ENCODE measurements around the gene THBS3. TPM values are rescaled to one million over a fixed set of nuclear protein-coding genes. Genes with fewer than 3 reads are reported as not detected.

Gene THBS3
- total and polyA plus RNA-seq, 9 of the 15 experiments (the other 6 are each of a cell fraction or from before 2014, with no cell fraction given), result 0.59 to 8.3 (median 3.2) TPM

DNA sequence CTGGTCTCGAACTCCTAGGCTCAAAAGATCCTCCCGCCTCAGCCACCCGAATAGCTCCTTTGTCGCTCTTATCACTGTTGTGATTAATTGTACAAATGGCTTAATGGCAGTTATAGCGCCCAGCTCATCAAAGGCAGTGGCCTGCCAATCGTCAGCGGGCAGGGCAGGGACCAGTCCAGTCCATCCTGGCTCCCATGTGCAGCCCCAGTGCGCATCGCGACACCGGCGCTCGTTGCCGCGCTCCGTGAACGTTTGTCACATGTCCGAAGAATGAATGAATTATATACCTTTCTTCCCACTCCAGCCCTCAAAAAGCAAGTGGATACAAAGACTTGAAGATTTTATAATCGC is 19.2 kb upstream of the THBS3 start (continued):
- TF ChIP-seq, protein P1, sequence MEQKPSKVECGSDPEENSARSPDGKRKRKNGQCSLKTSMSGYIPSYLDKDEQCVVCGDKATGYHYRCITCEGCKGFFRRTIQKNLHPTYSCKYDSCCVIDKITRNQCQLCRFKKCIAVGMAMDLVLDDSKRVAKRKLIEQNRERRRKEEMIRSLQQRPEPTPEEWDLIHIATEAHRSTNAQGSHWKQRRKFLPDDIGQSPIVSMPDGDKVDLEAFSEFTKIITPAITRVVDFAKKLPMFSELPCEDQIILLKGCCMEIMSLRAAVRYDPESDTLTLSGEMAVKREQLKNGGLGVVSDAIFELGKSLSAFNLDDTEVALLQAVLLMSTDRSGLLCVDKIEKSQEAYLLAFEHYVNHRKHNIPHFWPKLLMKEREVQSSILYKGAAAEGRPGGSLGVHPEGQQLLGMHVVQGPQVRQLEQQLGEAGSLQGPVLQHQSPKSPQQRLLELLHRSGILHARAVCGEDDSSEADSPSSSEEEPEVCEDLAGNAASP (IDR thresholded peaks at IDR 0.05), result no peak
- TF ChIP-seq, protein P2, sequence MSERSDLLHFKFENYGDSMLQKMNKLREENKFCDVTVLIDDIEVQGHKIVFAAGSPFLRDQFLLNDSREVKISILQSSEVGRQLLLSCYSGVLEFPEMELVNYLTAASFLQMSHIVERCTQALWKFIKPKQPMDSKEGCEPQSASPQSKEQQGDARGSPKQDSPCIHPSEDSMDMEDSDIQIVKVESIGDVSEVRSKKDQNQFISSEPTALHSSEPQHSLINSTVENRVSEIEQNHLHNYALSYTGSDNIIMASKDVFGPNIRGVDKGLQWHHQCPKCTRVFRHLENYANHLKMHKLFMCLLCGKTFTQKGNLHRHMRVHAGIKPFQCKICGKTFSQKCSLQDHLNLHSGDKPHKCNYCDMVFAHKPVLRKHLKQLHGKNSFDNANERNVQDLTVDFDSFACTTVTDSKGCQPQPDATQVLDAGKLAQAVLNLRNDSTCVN (CRISPR knock-in tag; IDR thresholded peaks at IDR 0.05), result no peak
- TF ChIP-seq CAMTA2 (CRISPR knock-in tag; conservative IDR thresholded peaks at IDR 0.05) (no peak), HDGF (IDR thresholded peaks at IDR 0.05) (no peak), DACH1 (IDR thresholded peaks at IDR 0.05; ENCODE audit: partially characterized antibody) (no peak)

DNA sequence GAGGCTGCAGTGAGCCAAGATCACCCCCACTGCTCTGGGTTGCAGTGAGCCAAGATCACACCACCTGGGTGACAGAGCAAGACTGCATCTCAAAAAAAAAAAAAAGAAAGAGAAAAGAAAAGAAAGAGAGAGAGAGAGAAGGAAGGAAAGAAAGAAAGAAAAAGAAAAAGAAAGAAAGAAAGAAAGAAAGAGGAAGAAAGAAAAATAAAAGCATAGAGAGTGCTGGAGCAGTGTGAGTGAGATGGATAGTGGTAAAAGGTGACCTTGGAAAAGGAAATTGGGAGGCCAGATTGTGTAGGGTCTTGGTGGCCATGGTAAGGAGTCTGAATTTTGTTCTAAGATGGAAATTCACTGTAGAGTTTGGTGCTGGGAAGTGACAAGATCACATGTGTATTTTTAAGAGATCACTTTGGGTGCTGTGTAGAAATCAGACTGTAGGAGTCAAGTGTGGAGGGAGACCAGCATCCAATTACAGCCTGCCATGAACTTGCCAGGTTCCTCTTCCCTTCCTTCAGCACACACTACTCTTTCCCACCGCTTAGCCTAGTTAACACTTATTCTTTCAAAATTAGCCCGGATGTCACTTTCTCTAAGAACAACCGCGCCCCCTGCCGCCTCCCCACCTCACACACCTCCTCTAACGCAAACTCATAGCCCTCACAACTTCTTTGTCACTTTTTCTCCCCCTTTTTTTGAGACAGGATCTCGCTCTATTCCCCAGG is 18.7 kb upstream of the THBS3 start:
- intact Hi-C loops (cut with micrococcal nuclease) (loop anchor here (1.0 kb wide), 2 partner anchors 19 to 50 kb away; partner anchors contain the start of gene THBS3), in situ Hi-C loops (cut with MboI) (no loop called here)
- Histone ChIP-seq H3K27me3 (ENCODE audit: control insufficient read depth in 2 of 2, insufficient read depth in 2 of 2, low read length in 2 of 2) (no peaks in the 10 kb centered on the region), H3K9me3 (replicated peaks; ENCODE audit: control insufficient read depth, insufficient read depth, low read depth, low read length) (no peaks in the 10 kb centered on the region), H3K79me2 (ENCODE audit: control insufficient read depth, insufficient read depth, low read length) (peaks cover 27% of the 10 kb centered on the region), H2AFZ (ENCODE audit: low read depth, low read length) (peak overlapping the region; percentile 51), H3K36me3 (ENCODE audit: control insufficient read depth, insufficient read depth, low read length) (no peaks in the 10 kb centered on the region; the same call in 2 of the 3 replicates), H3K4me2 (ENCODE audit: insufficient read depth, low read length) (peak overlapping the region; percentile 81), H4K20me1 (replicated peaks; ENCODE audit: control insufficient read depth, insufficient read depth, low read length) (no peaks in the 10 kb centered on the region), H3K27ac (ENCODE audit: extremely low read depth, low read depth, low read length) (peak overlapping the region; percentile 86), H3K4me3 (peak overlapping the region; percentile 51), H3K9me1 (ENCODE audit: control insufficient read depth, insufficient read depth, low read length) (no peaks in the 10 kb centered on the region), H3K4me1 (replicated peaks in 1 of 2; ENCODE audit: control insufficient read depth in 2 of 2, insufficient read depth in 2 of 2, low read length in 2 of 2) (peaks cover 30 to 48% of the 10 kb centered on the region in 2 experiments), H3K9ac (ENCODE audit: insufficient read depth in 1 of 2, low read depth in 2 of 2, low read length in 2 of 2) (peak overlapping the region; percentile 83 to 96)
- 0% methylated on average over 7 of the region's 7 CpGs for WGBS (ENCODE audit: insufficient coverage, low coverage, missing lambda C conversion rate)
- BruUV-seq (replicated peaks), result no TSS peak
- DNase-seq (ENCODE audit: extremely low read depth in 1 of 4, low spot score in 3 of 4) (peak; percentile 69 to 91 (median 74)), ATAC-seq (peak; percentile 79), FAIRE-seq (peak; percentile 84)
- ChIA-PET POLR2A (interaction anchor here (0.6 to 1.9 kb wide), 5 partner anchors 19 to 240 kb away, joined by 3 to 7 read pairs (median 4); no protein-coding TSS in a partner anchor), CTCF (ENCODE audit: low intra/inter-chr PET ratio) (interaction anchor here (0.9 to 3.2 kb wide), 4 partner anchors 15 to 50 kb away, joined by 3 to 31 read pairs (median 10); partner anchors contain the start of genes MTX1 and THBS3)
- TF ChIP-seq NFE2L1 (tag; IDR thresholded peaks at IDR 0.05; ENCODE audit: borderline replicate concordance, low read depth) (0 out of 2 replicates have a peak, but pooled peaks have one; percentile 8), HMG20A (CRISPR knock-in tag; conservative IDR thresholded peaks at IDR 0.05) (no peak), NFXL1 (CRISPR knock-in tag; IDR thresholded peaks at IDR 0.05) (no peak), MYBL2 (IDR thresholded peaks at IDR 0.05; ENCODE audit: low read depth) (0 out of 2 replicates have a peak, but pooled peaks have one; percentile 18), MYBL2 (CRISPR knock-in tag; IDR thresholded peaks at IDR 0.05; ENCODE audit: borderline replicate concordance) (no peak), C11orf30 (IDR thresholded peaks at IDR 0.05; ENCODE audit: low read depth) (peak; percentile 57; the same call in 1 of the 2 replicates), POLR2H (tag; IDR thresholded peaks at IDR 0.05; ENCODE audit: low read depth) (0 out of 2 replicates have a peak, but pooled peaks have one; percentile 6), ZBTB17 (CRISPR knock-in tag; IDR thresholded peaks at IDR 0.05) (no peak), RNF2 (IDR thresholded peaks at IDR 0.05) (peak; percentile 42; the same call in 1 of the 2 replicates), RBM22 (IDR thresholded peaks at IDR 0.05; ENCODE audit: low read depth, low read length, poor library complexity, severe bottlenecking) (no peak), RB1 (IDR thresholded peaks at IDR 0.05; ENCODE audit: low read depth) (0 out of 2 replicates have a peak, but pooled peaks have one; percentile 44), TRIM24 (IDR thresholded peaks at IDR 0.05) (peak in 1 of 2 experiments; percentile 19; a peak in 1 of 4 replicates)
- TF ChIP-seq, protein P3, sequence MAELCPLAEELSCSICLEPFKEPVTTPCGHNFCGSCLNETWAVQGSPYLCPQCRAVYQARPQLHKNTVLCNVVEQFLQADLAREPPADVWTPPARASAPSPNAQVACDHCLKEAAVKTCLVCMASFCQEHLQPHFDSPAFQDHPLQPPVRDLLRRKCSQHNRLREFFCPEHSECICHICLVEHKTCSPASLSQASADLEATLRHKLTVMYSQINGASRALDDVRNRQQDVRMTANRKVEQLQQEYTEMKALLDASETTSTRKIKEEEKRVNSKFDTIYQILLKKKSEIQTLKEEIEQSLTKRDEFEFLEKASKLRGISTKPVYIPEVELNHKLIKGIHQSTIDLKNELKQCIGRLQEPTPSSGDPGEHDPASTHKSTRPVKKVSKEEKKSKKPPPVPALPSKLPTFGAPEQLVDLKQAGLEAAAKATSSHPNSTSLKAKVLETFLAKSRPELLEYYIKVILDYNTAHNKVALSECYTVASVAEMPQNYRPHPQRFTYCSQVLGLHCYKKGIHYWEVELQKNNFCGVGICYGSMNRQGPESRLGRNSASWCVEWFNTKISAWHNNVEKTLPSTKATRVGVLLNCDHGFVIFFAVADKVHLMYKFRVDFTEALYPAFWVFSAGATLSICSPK (IDR thresholded peaks at IDR 0.05; ENCODE audit: borderline replicate concordance), result peak; percentile 86; the same call in 1 of the 2 replicates
